SHP77 treated with DMSO at 0.1 percent for 48 hours (cell line): Measurements from ENCODE around the gene CNTN4.
"Not testable (repeated sequence)": the region's sequence is repeated elsewhere in the genome, so short reads cannot be mapped to it uniquely, and the experiment has no call there.

Source experiments
- DNase-seq: peaks from one replicate; lab custom pipeline; 2025; lab: John Stamatoyannopoulos, UW

CNTN4 gene

DNA sequence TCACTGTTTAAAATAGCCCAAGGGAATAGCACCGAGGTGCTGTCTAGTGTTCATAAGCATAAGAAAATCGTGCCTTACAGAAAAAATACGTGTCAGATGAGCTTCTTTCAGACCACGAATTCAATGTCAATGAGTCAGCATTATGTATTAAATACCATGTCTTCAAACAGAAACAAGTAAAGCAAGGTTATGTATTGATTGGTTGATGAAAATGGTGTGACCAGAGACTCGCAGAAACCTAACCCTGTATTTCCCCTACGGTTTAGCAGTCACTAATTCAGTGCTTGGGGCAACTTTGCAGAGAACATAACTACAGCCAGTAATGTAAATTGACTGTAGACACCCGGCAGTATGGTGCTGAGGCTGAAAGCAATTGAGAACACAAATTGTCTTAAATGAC is 703.8 kb downstream of the CNTN4 start:
- DNase-seq = no peak

DNA sequence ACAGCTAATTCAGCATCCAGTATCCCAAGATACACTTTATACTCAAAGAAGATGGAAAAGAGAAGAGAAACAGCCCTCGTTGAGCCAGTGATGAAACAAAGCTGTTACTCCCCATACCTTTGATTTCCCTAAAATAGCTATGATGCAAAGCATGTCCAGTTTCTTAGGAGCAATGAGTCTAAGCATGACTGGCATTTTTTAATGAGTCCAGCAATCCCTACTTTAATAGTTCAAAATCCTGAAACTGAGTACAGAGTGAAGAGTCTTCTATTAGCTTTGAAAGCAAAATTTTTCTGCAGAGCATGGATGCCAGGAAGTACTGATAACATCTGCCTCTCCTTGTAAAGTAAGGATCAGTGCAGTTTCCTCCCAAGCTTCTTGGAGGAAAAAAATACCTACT is 708.8 kb downstream of the CNTN4 start:
- DNase-seq = no peak

DNA sequence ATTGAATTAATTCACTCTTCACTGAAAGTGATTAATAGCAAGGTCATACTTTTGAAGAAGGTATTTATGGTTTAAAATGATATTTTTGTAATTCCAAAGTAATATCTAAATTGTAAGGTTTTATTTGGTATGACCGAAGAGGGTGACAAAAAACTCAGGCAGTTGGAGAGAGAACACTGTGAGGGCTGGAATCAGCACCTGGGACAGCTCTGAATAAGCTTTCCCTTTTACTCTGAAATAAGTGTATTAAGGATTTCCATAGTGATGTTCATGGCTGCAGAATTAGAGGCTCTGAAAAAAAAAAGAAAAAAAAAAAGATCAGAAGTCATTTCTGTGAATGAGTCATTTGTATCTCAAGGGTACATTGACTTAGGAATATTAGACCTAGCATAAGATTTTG is 712.1 kb downstream of the CNTN4 start:
- no peak for DNase-seq

DNA sequence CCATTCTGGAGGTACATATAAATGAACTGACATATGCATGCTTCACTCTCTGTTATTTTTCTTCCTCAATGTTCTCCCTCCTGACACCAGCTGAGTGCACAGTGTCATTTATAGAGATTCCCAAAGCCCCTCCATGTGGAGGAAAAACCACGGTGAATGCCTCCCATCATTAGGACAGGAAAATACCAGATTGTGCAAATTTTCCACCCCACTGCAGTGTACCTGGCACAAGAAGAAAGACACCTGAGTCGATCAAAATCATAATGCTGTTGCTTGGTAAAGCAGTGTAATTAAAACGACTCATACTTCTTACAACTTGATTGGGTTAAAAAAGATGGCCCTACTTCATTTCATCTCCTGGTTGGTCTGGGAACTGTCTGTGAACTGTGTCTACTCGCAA is 720.9 kb downstream of the CNTN4 start:
- no peak for DNase-seq

DNA sequence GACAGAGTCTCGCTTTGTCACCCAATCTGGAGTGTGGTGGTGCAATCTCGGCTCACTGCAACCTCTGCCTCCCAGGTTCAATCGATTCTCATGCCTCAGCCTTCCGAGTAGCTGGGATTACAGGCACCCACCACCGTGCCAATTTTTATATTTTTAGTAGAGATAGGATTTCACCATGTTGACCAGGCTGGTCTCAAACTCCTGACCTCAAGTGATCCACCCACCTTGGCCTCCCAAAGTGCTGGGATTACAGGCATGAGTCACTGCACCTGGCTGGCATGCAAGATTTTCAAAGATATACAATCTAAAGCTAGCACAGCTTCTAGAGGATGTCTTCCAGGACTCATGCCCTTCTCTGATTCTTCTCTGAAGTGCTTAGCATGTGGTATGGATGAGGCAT is 722.3 kb downstream of the CNTN4 start:
- DNase-seq = not testable (repeated sequence)

- DNase-seq = no peak
Measured at GRCh38 chr3:2822611-2823010, 723.9 kb downstream of the CNTN4 start.

DNA sequence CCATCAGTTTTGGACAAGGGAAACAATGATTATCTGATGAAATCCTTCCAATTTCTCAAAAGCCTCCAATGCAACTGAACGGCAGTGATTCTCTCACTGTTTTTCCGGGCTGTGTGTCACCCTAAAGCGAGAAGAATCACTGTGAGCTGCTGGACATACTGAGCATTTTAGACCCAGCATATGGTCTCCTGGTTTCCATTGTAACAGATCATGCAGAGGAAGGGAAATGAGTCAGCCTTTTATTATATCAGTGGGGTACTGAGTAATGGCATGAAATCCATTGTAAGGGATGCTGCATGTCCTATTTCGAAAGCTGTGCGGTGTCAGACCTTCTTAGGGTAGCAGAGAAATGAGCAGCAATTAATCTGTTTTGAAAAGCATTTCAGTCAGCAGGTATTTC is 724.4 kb downstream of the CNTN4 start:
- DNase-seq = no peak

- DNase-seq = no peak
Measured at GRCh38 chr3:2823437-2824211, 725.0 kb downstream of the CNTN4 start.

- DNase-seq = no peak
Measured at GRCh38 chr3:2826036-2826435, 727.4 kb downstream of the CNTN4 start.

DNA sequence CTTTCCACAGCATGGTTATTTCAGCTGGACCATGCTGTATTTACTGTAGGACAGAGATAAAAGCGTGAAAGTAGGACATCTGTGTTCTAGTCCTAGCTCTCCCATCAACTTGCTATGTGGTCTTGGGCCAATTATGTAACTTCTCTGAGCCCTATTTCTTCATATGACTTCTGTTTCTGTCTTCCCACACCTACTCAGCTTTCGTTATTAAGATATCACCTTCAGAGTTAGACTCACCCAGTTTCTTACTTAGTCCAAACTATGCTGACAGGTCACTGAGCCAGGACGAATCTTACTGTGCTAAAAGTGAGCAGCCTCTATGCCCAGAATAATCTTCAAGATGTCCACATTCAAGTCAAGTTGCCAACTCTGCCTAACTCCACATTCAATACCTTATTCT is 727.8 kb downstream of the CNTN4 start:
- no peak for DNase-seq

DNA sequence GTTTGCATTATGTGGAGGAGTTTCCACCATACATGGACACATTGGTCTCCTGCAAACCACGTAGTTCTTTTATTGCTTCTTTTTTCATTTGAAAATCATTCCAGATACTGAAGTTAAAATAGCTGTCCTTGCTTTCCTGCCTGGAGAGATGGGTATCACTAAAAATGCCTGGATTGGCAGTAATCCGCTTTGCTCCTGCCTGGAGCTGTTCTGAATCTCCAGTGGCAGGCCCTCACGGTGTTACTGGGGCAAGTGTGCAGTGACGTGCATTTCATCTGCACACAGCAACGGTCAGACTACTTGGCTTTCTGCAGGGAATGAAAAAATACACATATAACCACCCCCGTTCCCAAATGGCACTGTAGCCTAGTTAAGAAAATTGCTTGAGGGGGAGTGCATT is 738.6 kb downstream of the CNTN4 start:
- DNase-seq = no peak

DNA sequence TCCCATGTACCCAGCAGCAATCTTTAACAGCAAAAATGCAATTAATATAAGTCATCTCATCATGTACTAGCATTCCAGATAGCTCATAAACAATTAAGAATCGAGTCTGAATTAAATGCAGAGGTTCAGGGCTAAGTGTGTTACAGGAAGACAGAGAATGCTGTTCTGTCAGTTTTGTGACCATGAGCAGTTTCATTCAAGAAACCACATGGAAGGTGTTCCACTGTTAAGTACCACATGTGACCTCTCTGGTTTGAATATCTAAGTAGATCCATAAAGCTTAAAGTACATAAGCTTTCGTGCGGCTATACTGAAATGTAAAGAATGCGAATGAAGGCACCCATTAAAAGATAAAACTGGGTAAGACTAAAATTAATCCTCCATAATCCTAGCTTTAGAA is 739.2 kb downstream of the CNTN4 start:
- no peak for DNase-seq

GRCh38 chr3:2838546-2839157 is 740.0 kb downstream of the CNTN4 start:
- no peak for DNase-seq

- DNase-seq = no peak
Measured at GRCh38 chr3:2839876-2840275, 741.2 kb downstream of the CNTN4 start.

GRCh38 chr3:2847062-2847841 is 748.6 kb downstream of the CNTN4 start:
- no peak for DNase-seq

DNA sequence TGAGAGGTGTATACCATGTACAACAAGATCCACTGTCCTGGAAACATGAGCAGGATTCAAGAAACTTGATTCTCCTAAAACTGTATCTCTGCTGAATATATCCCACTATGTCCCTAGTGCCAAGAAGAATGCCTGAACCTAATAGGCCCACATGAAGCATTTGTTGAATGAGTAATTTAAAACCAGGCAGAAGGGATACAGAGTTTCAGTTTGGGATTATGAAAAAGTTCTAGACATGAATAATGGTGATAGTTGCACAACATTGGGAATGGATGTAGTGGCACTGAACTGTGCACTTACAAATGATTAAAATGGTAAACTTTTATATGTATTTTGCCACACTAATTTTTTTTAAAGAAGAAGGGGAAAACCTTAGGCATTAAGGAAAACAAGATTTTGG is 750.4 kb downstream of the CNTN4 start:
- no peak for DNase-seq

- no peak for DNase-seq
Measured at GRCh38 chr3:2850701-2851100, 752.0 kb downstream of the CNTN4 start.

DNA sequence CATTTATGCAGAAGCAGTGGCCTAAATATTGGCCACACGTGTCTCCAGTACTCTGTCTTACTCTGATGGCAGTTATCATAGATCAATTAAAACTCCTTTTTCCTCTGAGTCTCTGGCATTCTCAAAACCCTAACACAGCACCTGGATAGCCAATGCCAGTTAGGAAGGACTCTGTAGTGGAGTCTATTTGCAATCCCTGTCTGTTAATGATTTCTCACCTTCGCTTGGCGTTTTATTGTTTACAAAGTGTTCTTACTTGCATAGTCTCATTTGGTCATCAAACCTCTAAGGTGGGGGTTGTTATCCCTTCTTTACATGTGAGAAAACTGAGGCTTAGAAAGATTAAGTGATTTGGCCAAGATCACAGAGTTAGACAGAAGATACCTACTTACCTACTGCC is 752.7 kb downstream of the CNTN4 start:
- DNase-seq = no peak

DNA sequence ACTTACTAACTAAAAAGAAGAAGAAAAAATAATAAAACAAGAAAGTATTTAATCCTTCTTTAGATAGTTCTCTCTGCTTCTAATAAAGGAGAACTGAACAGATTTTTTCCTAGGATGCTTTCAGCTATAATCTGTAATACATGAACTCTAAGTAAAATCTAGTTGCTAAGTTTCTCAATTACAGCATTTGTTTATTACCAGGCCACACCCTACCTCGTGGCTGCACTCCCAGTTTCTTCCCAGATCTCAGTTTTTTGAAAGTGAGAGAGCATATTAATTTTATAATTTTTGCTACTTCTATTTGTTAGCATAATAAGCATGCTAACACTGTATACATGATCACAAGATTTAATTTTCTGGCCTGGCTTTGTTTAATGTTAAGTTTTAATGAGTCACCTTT is 753.2 kb downstream of the CNTN4 start:
- no peak for DNase-seq

- no peak for DNase-seq
Measured at GRCh38 chr3:2853651-2854050, 755.0 kb downstream of the CNTN4 start.

DNA sequence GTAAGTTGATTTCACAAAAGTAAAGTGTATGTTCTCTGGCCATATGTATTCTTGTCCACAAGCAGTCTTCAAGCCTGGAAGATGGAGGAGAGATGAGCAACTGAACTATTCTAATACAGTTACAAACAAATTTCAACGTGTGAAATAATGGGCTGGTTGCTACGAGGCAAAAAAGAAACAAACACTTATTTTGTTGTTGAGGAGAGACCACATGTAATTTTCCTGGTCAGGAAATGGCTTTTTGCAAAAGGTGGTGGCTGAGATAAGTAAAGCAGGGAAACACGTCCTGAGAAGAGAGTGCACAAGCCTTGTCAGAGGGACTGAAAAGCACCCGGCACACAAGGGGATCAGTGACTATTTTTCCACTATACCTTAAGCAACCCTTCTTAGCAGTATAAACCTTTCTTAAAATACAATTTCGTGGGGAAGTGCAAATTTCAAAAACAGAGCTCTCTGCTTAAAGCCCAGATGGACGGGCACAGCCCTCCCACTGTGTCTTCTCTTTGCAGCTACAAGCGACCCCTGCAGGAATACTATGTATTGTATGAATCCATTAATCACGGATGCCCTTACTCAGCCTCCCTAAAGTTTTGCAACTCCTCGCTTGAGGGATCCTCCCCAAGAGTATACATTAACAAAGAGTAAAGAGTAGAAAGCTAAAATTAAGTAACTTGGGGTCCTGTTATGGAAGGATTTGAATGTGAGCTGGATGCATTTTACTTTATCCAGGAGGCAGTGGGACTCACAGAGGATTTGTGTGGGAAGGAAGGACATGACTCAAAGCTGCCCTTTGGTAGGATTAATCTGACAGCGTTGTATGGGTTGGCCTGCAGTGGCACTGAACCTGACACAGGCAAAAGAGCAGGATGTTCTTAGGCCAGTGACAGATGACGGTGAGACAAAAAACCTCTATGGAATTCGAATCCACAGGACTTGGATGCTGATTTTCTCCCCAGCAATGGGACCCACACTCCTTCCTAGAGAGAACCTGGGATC is 757.8 kb downstream of the CNTN4 start:
- DNase-seq = no peak

DNA sequence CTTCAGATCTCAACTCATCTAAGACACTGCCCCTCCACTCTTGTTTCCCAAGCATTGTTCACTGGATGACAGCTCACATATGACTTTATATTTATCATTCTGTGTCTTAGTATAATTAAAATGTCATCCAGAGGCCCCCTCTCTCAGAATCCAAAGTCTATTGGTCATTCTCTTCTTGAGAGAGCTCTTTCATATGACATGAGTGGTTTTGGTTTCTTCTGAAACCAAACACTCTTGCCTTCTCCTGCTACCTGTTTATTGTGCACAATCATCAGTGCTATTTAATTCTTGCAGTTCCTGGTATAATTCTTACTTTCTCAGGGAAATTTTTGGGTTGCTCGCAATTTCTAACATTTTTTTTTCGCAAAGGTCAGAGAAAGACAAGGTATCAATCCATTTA is 762.0 kb downstream of the CNTN4 start:
- no peak for DNase-seq
